ENCODE measurements around the gene DRAM2. TPM values are rescaled to one million over a fixed set of nuclear protein-coding genes. Genes with fewer than 3 reads are reported as not detected.
A peak's percentile ranks its signal among the peaks of the same experiment; 100 is the strongest.

DRAM2 gene
- total and polyA plus RNA-seq, 2 of the 13 experiments (the other 11 are each of a cell fraction or from before 2014, with no cell fraction given) = 33.2 to 123 TPM

GRCh38 chr1:111139956-111140679 lies at the start of gene DRAM2, which contains the start of gene CEPT1 (continued):
- TF ChIP-seq REST (IDR thresholded peaks at IDR 0.05; ENCODE audit: borderline replicate concordance in 1 of 2, low read depth in 1 of 2, low read length in 2 of 2) (0 out of 4 replicates have a peak, but pooled peaks of 1 of the 2 experiments have one; percentile 10), NFE2L1 (CRISPR knock-in tag; IDR thresholded peaks at IDR 0.05; ENCODE audit: borderline replicate concordance) (no peak), RBM39 (IDR thresholded peaks at IDR 0.05; ENCODE audit: low read depth, low read length, poor library complexity, severe bottlenecking) (peak; percentile 67), ZNF768 (CRISPR knock-in tag; IDR thresholded peaks at IDR 0.05) (peak; percentile 29; the same call in 1 of the 2 replicates), ZNF10 (CRISPR knock-in tag; IDR thresholded peaks at IDR 0.05; ENCODE audit: borderline replicate concordance, low read depth) (no peak), ARNT2 (CRISPR knock-in tag; IDR thresholded peaks at IDR 0.05; ENCODE audit: low read depth) (peak; percentile 50), CSRNP1 (CRISPR knock-in tag; IDR thresholded peaks at IDR 0.05) (no peak; the same call in 1 of the 2 replicates), KLF9 (CRISPR knock-in tag; IDR thresholded peaks at IDR 0.05; ENCODE audit: low read depth) (no peak), ZFAT (CRISPR knock-in tag; conservative IDR thresholded peaks at IDR 0.05) (no peak), ZFYVE20 (CRISPR knock-in tag; IDR thresholded peaks at IDR 0.05; ENCODE audit: borderline replicate concordance, low read depth) (no peak), HHEX (CRISPR knock-in tag; IDR thresholded peaks at IDR 0.05) (no peak), TGIF2 (CRISPR knock-in tag; IDR thresholded peaks at IDR 0.05) (no peak), GABPB1 (CRISPR knock-in tag; IDR thresholded peaks at IDR 0.05) (peak; percentile 36; the same call in 1 of the 2 replicates)
- TF ChIP-seq, protein P1, sequence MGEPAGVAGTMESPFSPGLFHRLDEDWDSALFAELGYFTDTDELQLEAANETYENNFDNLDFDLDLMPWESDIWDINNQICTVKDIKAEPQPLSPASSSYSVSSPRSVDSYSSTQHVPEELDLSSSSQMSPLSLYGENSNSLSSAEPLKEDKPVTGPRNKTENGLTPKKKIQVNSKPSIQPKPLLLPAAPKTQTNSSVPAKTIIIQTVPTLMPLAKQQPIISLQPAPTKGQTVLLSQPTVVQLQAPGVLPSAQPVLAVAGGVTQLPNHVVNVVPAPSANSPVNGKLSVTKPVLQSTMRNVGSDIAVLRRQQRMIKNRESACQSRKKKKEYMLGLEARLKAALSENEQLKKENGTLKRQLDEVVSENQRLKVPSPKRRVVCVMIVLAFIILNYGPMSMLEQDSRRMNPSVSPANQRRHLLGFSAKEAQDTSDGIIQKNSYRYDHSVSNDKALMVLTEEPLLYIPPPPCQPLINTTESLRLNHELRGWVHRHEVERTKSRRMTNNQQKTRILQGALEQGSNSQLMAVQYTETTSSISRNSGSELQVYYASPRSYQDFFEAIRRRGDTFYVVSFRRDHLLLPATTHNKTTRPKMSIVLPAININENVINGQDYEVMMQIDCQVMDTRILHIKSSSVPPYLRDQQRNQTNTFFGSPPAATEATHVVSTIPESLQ (CRISPR knock-in tag; conservative IDR thresholded peaks at IDR 0.05) = no peak
